Raji (cell line): ENCODE measurements around the gene OR2M3.

ENCODE experiments used
- POLR2A ChIP-seq: IDR thresholded peaks from 2 replicates; pipeline ENCODE4 v1.6.1; 2011; ENCODE audit warnings: low read depth, low read length, control low read depth; ENCODE audit not compliant: insufficient read depth

The OR2M3 gene

DNA sequence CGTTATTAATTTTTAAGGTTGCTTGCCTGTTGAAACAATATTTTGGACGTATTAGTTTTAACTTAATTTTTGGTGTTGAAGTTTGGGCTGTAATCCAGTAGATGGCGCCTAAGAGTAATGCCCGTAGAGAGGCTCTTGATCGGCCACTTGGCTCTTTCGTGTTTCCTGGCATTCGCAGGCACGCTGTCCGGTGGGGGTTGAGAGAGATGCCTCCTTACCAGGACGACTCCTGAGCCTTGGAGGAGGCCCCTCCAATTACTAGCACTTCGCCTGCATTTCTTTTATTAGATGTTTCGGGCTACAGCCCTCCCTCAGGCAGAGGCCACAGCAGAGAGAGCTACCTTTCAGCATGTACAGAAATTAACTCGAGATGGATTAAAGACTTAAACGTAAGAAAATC, 46.1 kb downstream of the OR2M3 start:
- TF ChIP-seq POLR2A, result no peak
